Posterior vena cava (tissue), 2 donors: ENCODE data around the gene GATA5. TPM values are rescaled to one million over a fixed set of nuclear protein-coding genes. Genes with fewer than 3 reads are reported as not detected.

Experiments
- DNase-seq: peaks from one replicate; pipeline ENCODE4 v3.0.0-alpha.2; 2020; ENCODE audit warnings: low spot score
- intact Hi-C, 2 donors: fragments of 100-400 bp; cut with DNase I; formaldehyde crosslinking; loops; one replicate each; pipeline versions ENCODE4 v1.14.1 to v1.14.2; 2022 to 2023
- total RNA-seq, 2 donors: library from RNA; stranded (reverse); fragmentation: NEBNext Ultra II Directional; extraction: Animal tissue kit (Norgen Biotek cat#: 25700); gene quantifications; one replicate each; pipeline ENCODE4 v1.2.1, GENCODE V29; 2021
- donor health status: DM: yes; HTN: yes; CAD: no.
- donor health status: DM: yes; HTN: yes; CAD: no.

The GATA5 gene
- total RNA-seq, 2 donors from 2014 or later: 3.8 to 6.8 TPM

DNA sequence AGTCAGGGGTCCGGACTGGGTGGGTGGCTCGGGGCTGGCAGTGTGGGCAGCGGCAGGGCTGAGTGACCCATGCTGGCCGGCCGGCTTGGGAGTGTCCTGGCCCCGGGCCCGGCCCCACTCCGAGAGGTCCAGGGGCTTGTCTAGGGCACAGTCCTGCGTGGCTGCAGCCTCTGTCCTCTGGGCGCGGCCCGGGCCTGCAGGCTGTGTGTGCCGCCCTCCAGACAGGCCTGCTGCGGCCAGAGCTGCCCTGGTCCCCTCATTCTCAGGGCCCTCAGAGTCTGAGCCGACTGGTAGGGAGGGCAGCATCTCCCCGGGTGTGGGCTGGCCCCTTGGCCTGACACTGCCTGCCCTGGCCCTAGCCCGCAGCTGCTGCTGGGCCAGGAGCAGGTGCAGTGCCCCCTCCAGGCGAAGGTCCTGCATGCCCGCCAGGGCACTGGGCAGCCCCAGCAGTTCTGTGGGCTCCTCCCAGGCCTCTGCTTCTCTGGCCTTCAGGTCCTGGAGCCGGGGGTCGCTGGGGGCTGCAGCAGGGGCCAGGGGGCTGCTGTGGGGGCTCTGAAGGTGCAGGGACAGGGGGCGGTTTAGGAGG, 61.8 kb downstream of the GATA5 start:
- intact Hi-C loops: loop anchor here in 1 of 2 donors (10.0 kb wide), 1 partner anchor 201 kb away; no protein-coding TSS in a partner anchor
- DNase-seq: no peak

Other genes with a start within 250 kb of the GATA5 start
- 10 to 100 TPM; 31.8 to 34.7 TPM for gene OSBPL2, start 237.5 kb downstream of the GATA5 start, total RNA-seq
- 10 to 100 TPM; 60.9 to 70.3 TPM for gene ADRM1, start 173.0 kb downstream of the GATA5 start, total RNA-seq
- 100 to 1,000 TPM; 131 to 183 TPM for gene LAMA5, start 108.7 kb downstream of the GATA5 start, total RNA-seq
- 1,000 to 10,000 TPM; 1,227 to 1,253 TPM for gene RPS21, start 88.9 kb downstream of the GATA5 start, total RNA-seq
- gene CABLES2, start 68.7 kb downstream of the GATA5 start, total RNA-seq: 1 to 10 TPM; 3.4 to 3.8 TPM
- not detected for gene RBBP8NL, start 48.5 kb downstream of the GATA5 start, total RNA-seq
- 10 to 100 TPM; 14.7 to 15.2 TPM for gene SLCO4A1, start 166.5 kb upstream of the GATA5 start, total RNA-seq
- gene NTSR1, start 232.8 kb upstream of the GATA5 start, total RNA-seq: under 1 TPM in 1 of 2 donors, not detected in 1; 0.14 TPM